Gastrocnemius medialis (tissue), 4 donors: Measurements from ENCODE around the gene IAH1.

Source experiments
- POLR2A ChIP-seq, 2 donors: fragments of 450-650 bp; IDR thresholded peaks; one replicate each; pipeline ENCODE4 v1.6.1; 2017; ENCODE audit warnings: antibody characterized with exemption in 2 of 2, mild to moderate bottlenecking in 2 of 2, moderate library complexity in 2 of 2
- TF ChIP-seq, protein P1 (sequence below), 5 experiments: fragments of 450-650 bp in 3 of 5; fragments of 200-600 bp in 2 of 5; sonication (generic) in 2 of 5; IDR thresholded peaks in 4 of 5; conservative IDR thresholded peaks in 1 of 5; 1 replicate in 4 of 5; 2 replicates in 1 of 5; pipeline ENCODE4 v1.5.1; 2016 to 2019; ENCODE audit warnings: antibody characterized with exemption in 5 of 5, mild to moderate bottlenecking in 3 of 5, moderate library complexity in 3 of 5

DNA sequence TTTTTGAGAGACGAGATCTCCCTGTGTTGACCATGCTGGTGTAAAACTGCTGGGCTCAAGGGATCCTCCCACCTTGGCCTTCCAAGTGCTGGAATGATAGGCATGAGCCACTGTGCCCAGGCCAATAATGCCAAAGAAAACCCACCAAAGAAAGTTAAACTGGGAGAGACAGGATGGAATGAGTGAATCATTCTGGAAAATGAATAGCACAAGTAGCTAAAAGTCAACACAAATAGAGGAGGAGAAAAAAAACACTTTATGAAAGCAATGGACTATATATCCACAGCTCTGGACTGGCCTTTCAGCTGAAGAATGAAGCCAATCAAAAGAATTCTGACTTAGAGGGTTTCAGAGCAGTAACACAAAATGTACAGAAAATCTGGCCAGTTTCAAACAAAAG lies 23.9 kb downstream of the IAH1 start:
- TF ChIP-seq, protein P1, sequence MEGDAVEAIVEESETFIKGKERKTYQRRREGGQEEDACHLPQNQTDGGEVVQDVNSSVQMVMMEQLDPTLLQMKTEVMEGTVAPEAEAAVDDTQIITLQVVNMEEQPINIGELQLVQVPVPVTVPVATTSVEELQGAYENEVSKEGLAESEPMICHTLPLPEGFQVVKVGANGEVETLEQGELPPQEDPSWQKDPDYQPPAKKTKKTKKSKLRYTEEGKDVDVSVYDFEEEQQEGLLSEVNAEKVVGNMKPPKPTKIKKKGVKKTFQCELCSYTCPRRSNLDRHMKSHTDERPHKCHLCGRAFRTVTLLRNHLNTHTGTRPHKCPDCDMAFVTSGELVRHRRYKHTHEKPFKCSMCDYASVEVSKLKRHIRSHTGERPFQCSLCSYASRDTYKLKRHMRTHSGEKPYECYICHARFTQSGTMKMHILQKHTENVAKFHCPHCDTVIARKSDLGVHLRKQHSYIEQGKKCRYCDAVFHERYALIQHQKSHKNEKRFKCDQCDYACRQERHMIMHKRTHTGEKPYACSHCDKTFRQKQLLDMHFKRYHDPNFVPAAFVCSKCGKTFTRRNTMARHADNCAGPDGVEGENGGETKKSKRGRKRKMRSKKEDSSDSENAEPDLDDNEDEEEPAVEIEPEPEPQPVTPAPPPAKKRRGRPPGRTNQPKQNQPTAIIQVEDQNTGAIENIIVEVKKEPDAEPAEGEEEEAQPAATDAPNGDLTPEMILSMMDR (IDR thresholded peaks at IDR 0.05 in 4 of 5, conservative IDR thresholded peaks at IDR 0.05 in 1 of 5): no peak
- no peak for TF ChIP-seq POLR2A (IDR thresholded peaks at IDR 0.05)
